Raji (cell line): ENCODE measurements around the gene CARNS1.
A peak's percentile ranks its signal among the peaks of the same experiment; 100 is the strongest.

ENCODE experiments used
- POLR2A ChIP-seq: IDR thresholded peaks from 2 replicates; pipeline ENCODE4 v1.6.1; 2011; ENCODE audit warnings: low read depth, low read length, control low read depth; ENCODE audit not compliant: insufficient read depth

CARNS1 gene

GRCh38 chr11:67435727-67436458 is 20.4 kb downstream of the CARNS1 start:
- TF ChIP-seq POLR2A: no peak

- TF ChIP-seq POLR2A: peak; percentile 65
Observed at GRCh38 chr11:67436459-67437081, 21.1 kb downstream of the CARNS1 start.

GRCh38 chr11:67437082-67437808 is 21.8 kb downstream of the CARNS1 start, which contains the start of gene PTPRCAP:
Gene PTPRCAP (minus strand): TSS chr11:67437682. CDS start chr11:67437619, 63 bp downstream.
- TF ChIP-seq POLR2A: peak; percentile 95

- TF ChIP-seq POLR2A: peak; percentile 13; the same call in 1 of the 2 replicates
Observed at GRCh38 chr11:67437809-67438157, 22.3 kb downstream of the CARNS1 start.

GRCh38 chr11:67438158-67438902 is 22.9 kb downstream of the CARNS1 start:
- peak; percentile 85 for TF ChIP-seq POLR2A

GRCh38 chr11:67439321-67440228 is 24.1 kb downstream of the CARNS1 start:
- TF ChIP-seq POLR2A: 0 out of 2 replicates have a peak, but pooled peaks have one; percentile 25

GRCh38 chr11:67440229-67441097 is 25.0 kb downstream of the CARNS1 start:
- TF ChIP-seq POLR2A: no peak

GRCh38 chr11:67441098-67441563 is 25.7 kb downstream of the CARNS1 start:
- peak; percentile 23; the same call in 1 of the 2 replicates for TF ChIP-seq POLR2A

GRCh38 chr11:67441731-67442351 is 26.4 kb downstream of the CARNS1 start:
- no peak for TF ChIP-seq POLR2A

- TF ChIP-seq POLR2A: no peak
Observed at GRCh38 chr11:67442504-67443404, 27.3 kb downstream of the CARNS1 start.

- no peak; the same call in 1 of the 2 replicates for TF ChIP-seq POLR2A
Observed at GRCh38 chr11:67445515-67445914, 30.0 kb downstream of the CARNS1 start.

- no peak for TF ChIP-seq POLR2A
Observed at GRCh38 chr11:67448220-67448609, 32.7 kb downstream of the CARNS1 start.
